GM12878 (cell line): Measurements from ENCODE around the gene PIEZO2. TPM values are rescaled to one million over a fixed set of nuclear protein-coding genes. Genes with fewer than 3 reads are reported as not detected.

Source experiments
- ATAC-seq: fragments of 200-7000 bp; cut with Tn5 transposase; 3 replicates; pipeline ENCODE4 v1.9.1; 2020; ENCODE audit warnings: mild to moderate bottlenecking, moderate library complexity
- BruUV-seq: library from RNA; stranded (reverse); fragments of 400-500 nt; replicated peaks from 2 replicates; lab custom pipeline; 2021; lab: Mats Ljungman, UMichigan
- CTCF ChIA-PET: fragments of 300-600 bp; sonication (Branson Sonifier 250); formaldehyde crosslinking; extraction: SDS; loops from one replicate; lab custom pipeline; 2021; ENCODE audit warnings: inconsistent platforms; lab: Yijun Ruan, JAX
- POLR2A ChIA-PET: fragments of 350-600 bp; formaldehyde crosslinking; extraction: SDS; loops from one replicate; lab custom pipeline; 2021; ENCODE audit warnings: inconsistent platforms; lab: Charles Lee
- RAD21 ChIA-PET: fragments of 300-600 bp; sonication (Branson Sonifier 250); formaldehyde crosslinking; loops from one replicate; lab custom pipeline; 2023; ENCODE audit warnings: antibody characterized with exemption; ENCODE audit not compliant: unreplicated experiment; lab: Charles Lee
- SMC1A ChIA-PET: fragments of 300-600 bp; sonication (Branson Sonifier 250); formaldehyde crosslinking; loops from one replicate; lab custom pipeline; 2023; ENCODE audit not compliant: unreplicated experiment, uncharacterized antibody; lab: Charles Lee
- DNase-seq: peaks from one replicate; pipeline ENCODE4 v3.0.0-alpha.2; 2011; ENCODE audit warnings: low read depth, low spot score
- FAIRE-seq: peaks from 3 replicates; lab custom pipeline; 2011; peaks lifted over from hg19 to GRCh38; lab: Jason Lieb, UNC
- H2AFZ ChIP-seq: 2 replicates; pipeline ENCODE4 v1.6.0; 2011; ENCODE audit warnings: low read depth, low read length, control low read depth; ENCODE audit not compliant: control insufficient read depth
- H3K27ac ChIP-seq: 2 replicates; pipeline ENCODE4 v1.5.1; 2011; ENCODE audit warnings: control low read depth; ENCODE audit not compliant: control insufficient read depth, insufficient read depth
- H3K27me3 ChIP-seq, 2 experiments: replicated peaks in 1 of 2; 2 replicates each; pipeline versions ENCODE4 v1.6.0 to v1.6.1; 2011; ENCODE audit warnings: low read length in 1 of 2; ENCODE audit not compliant: control insufficient read depth in 2 of 2, insufficient read depth in 2 of 2
- H3K36me3 ChIP-seq, 2 experiments: 2 replicates each; pipeline ENCODE4 v1.5.1; 2011; ENCODE audit warnings: low read length in 1 of 2; ENCODE audit not compliant: control insufficient read depth in 2 of 2, insufficient read depth in 2 of 2
- H3K4me1 ChIP-seq: 2 replicates; pipeline ENCODE4 v1.6.1; 2011; ENCODE audit warnings: mild to moderate bottlenecking, low read length, moderate library complexity, mixed read lengths; ENCODE audit not compliant: control insufficient read depth, insufficient read depth
- H3K4me2 ChIP-seq: 2 replicates; pipeline ENCODE4 v1.6.0; 2011; ENCODE audit warnings: control low read depth; ENCODE audit not compliant: control insufficient read depth, insufficient read depth
- H3K4me3 ChIP-seq: fragments of 200-600 bp; sonication (generic); 2 replicates; pipeline ENCODE4 v1.5.1; 2016
- H3K79me2 ChIP-seq: 2 replicates; pipeline ENCODE4 v1.6.0; 2011; ENCODE audit warnings: low read length; ENCODE audit not compliant: control insufficient read depth, insufficient read depth
- H3K9ac ChIP-seq: 2 replicates; pipeline ENCODE4 v1.8.0; 2011; ENCODE audit warnings: low read length, control low read depth, mixed read lengths; ENCODE audit not compliant: control insufficient read depth, insufficient read depth
- H3K9me3 ChIP-seq: replicated peaks from 3 replicates; pipeline ENCODE4 v1.5.1; 2011; ENCODE audit warnings: mild to moderate bottlenecking, low read length; ENCODE audit not compliant: control insufficient read depth, insufficient read depth
- H4K20me1 ChIP-seq: 2 replicates; pipeline ENCODE4 v1.6.0; 2011; ENCODE audit not compliant: control insufficient read depth, insufficient read depth
- BMI1 ChIP-seq: fragments of 450-650 bp; IDR thresholded peaks from 2 replicates; pipeline ENCODE4 v1.6.1; 2016; ENCODE audit warnings: mild to moderate bottlenecking, moderate library complexity, borderline replicate concordance
- CEBPB ChIP-seq, 2 experiments: fragments of 150-350 bp in 1 of 2; IDR thresholded peaks; 2 replicates each; pipeline ENCODE4 v1.6.1; 2012 to 2014; ENCODE audit warnings: low read depth in 2 of 2, low read length in 2 of 2, borderline replicate concordance in 1 of 2, inconsistent platforms in 1 of 2
- CREB1 ChIP-seq: IDR thresholded peaks from 2 replicates; pipeline ENCODE4 v1.6.1; 2012; ENCODE audit warnings: low read depth, mild to moderate bottlenecking, inconsistent platforms
- ELK1 ChIP-seq: IDR thresholded peaks from 2 replicates; pipeline ENCODE4 v1.6.1; 2012; ENCODE audit warnings: low read depth, low read length, improper control_type of control experiment
- GABPA ChIP-seq: IDR thresholded peaks from 2 replicates; pipeline ENCODE4 v1.6.1; 2014; ENCODE audit warnings: antibody characterized with exemption, low read depth, mild to moderate bottlenecking, inconsistent platforms
- GATAD2B ChIP-seq: fragments of 450-650 bp; conservative IDR thresholded peaks from 2 replicates; pipeline ENCODE4 v1.6.1; 2017; ENCODE audit warnings: low read depth, mild to moderate bottlenecking, moderate library complexity
- HSF1 ChIP-seq: fragments of 150-350 bp; IDR thresholded peaks from 2 replicates; pipeline ENCODE4 v1.6.1; 2014; ENCODE audit warnings: mild to moderate bottlenecking, low read depth, low read length
- JUNB ChIP-seq: IDR thresholded peaks from 2 replicates; pipeline ENCODE4 v1.6.1; 2016; ENCODE audit warnings: antibody characterized with exemption, mild to moderate bottlenecking
- RAD51 ChIP-seq: fragments of 450-650 bp; IDR thresholded peaks from 2 replicates; pipeline ENCODE4 v1.6.1; 2016; ENCODE audit warnings: moderate library complexity, mild to moderate bottlenecking, inconsistent platforms
- RELB ChIP-seq: fragments of 450-650 bp; IDR thresholded peaks from 2 replicates; pipeline ENCODE4 v1.6.1; 2017; ENCODE audit warnings: low read depth, mild to moderate bottlenecking, moderate library complexity
- RFX5 ChIP-seq: IDR thresholded peaks from 2 replicates; pipeline ENCODE4 v1.6.1; 2011; ENCODE audit warnings: low read depth, low read length, improper control_type of control experiment
- SPI1 ChIP-seq: IDR thresholded peaks from 2 replicates; pipeline ENCODE4 v1.6.1; 2011; ENCODE audit warnings: low read depth, mild to moderate bottlenecking, low read length, moderate library complexity, borderline replicate concordance; ENCODE audit not compliant: insufficient read depth
- STAT3 ChIP-seq: IDR thresholded peaks from 2 replicates; pipeline ENCODE4 v1.6.1; 2011; ENCODE audit warnings: low read depth, low read length, improper control_type of control experiment
- SUPT20H ChIP-seq: IDR thresholded peaks from 2 replicates; pipeline ENCODE4 v1.6.1; 2011; ENCODE audit warnings: low read depth, mild to moderate bottlenecking, low read length, moderate library complexity, borderline replicate concordance; ENCODE audit not compliant: control insufficient read depth
- WGBS: methylation state at CpG from one replicate; pipeline ENCODE4 v1.1.6; 2016; ENCODE audit warnings: low lambda C conversion rate; ENCODE audit not compliant: insufficient replicate concordance, insufficient coverage; ENCODE audit errors: missing lambda C conversion rate; 5-methylcytosine and 5-hydroxymethylcytosine counted together
- in situ Hi-C: fragments of 300-500 bp; cut with MboI; formaldehyde crosslinking; loops from 9 replicates; pipeline ENCODE4 v1.14.3; 2018; ENCODE audit warnings: mixed read lengths
- intact Hi-C: fragments of 100-400 bp; cut with micrococcal nuclease; formaldehyde crosslinking; loops from one replicate; pipeline ENCODE4 v1.14.2; 2022; ENCODE audit not compliant: unreplicated experiment
- polyA plus RNA-seq, 11 experiments: library from polyadenylated mRNA; depleted of rRNA in 4 of 11; unstranded in 6 of 11; stranded (reverse) in 5 of 11; fragments of >200 nt; fragmentation: Nextera tagmentation in 4 of 11; fragmentation: Illumina TruSeq in 1 of 11; extraction: Ambion mirVana in 4 of 11; extraction: Trizol in 1 of 11; gene quantifications; 1 replicate in 1 of 11; 2 replicates in 10 of 11; pipeline versions ENCODE4 v1.2.1 to v1.2.3, GENCODE V29; 2011 to 2016; ENCODE audit warnings: inconsistent platforms in 2 of 11, missing spikeins in 2 of 11, low read depth in 1 of 11
- total RNA-seq, 4 experiments: library from RNA; depleted of rRNA in 3 of 4; stranded (reverse); fragments of >200 nt in 3 of 4; fragmentation: Illumina TruSeq in 1 of 4; extraction: Trizol in 1 of 4; gene quantifications; 2 replicates each; pipeline versions ENCODE4 v1.2.1 to v1.2.3, GENCODE V29; 2013 to 2021

Gene PIEZO2
- total and polyA plus RNA-seq, 10 of the 15 experiments (the other 5 are each of a cell fraction or from before 2014, with no cell fraction given): 6.7 to 42.3 (median 27.4) TPM

- TF ChIP-seq RELB (no peak), SUPT20H (no peak)
Observed at GRCh38 chr18:11119959-11120587, 29.3 kb downstream of the PIEZO2 start (continued).

- ChIA-PET CTCF (no interaction called here), SMC1A (interaction anchor here (0.6 to 3.6 kb wide), 8 partner anchors 11 to 677 kb away, joined by 3 to 15 read pairs (median 3); no protein-coding TSS in a partner anchor), RAD21 (interaction anchor here (1.2 kb wide), 1 partner anchor 77 kb away, joined by 3 read pairs; no protein-coding TSS in a partner anchor), POLR2A (interaction anchor here (0.7 to 2.2 kb wide), 2 partner anchors 11 to 17 kb away, joined by 3 to 6 read pairs; no protein-coding TSS in a partner anchor)
- DNase-seq (no peak), FAIRE-seq (no peak), ATAC-seq (no peak)
- in situ Hi-C loops: no loop called here
- no peaks in the 10 kb centered on the region; the same call in none of the 3 replicates for H3K9me3 ChIP-seq
- no peaks in the 10 kb centered on the region for H3K36me3 ChIP-seq
- no peak for TF ChIP-seq GABPA
- TF ChIP-seq RAD51: no peak
- no peak for TF ChIP-seq STAT3
- TF ChIP-seq CREB1: no peak
- TF ChIP-seq SPI1: no peak
- no peak for TF ChIP-seq JUNB
- TF ChIP-seq RFX5: no peak
- TF ChIP-seq HSF1: no peak
- TF ChIP-seq ELK1: no peak
- TF ChIP-seq CEBPB (IDR thresholded peaks at IDR 0.05; ENCODE audit: borderline replicate concordance in 1 of 2, low read depth in 2 of 2, low read length in 2 of 2): no peak
- no peak for TF ChIP-seq BMI1
- no peak for TF ChIP-seq GATAD2B
- H2AFZ ChIP-seq: no peak overlapping the region
- no peaks in the 10 kb centered on the region for H3K4me1 ChIP-seq
- H3K27me3 ChIP-seq: no peaks in the 10 kb centered on the region
- BruUV-seq: no TSS peak
- WGBS: 17% methylated on average over 4 of the region's 4 CpGs
- H4K20me1 ChIP-seq: no peaks in the 10 kb centered on the region
- H3K9ac ChIP-seq: no peak overlapping the region
- H3K79me2 ChIP-seq: peaks cover 24% of the 10 kb centered on the region
- no peak overlapping the region for H3K4me2 ChIP-seq
- no peak overlapping the region for H3K4me3 ChIP-seq
- H3K27ac ChIP-seq: no peak overlapping the region
- intact Hi-C loops: no loop called here
Observed at GRCh38 chr18:11119550-11119949, 29.8 kb downstream of the PIEZO2 start.
